Measurements from ENCODE around the gene NCOA6.
"Not testable (repeated sequence)": the region's sequence is repeated elsewhere in the genome, so short reads cannot be mapped to it uniquely, and the experiment has no call there.

Gene NCOA6

DNA sequence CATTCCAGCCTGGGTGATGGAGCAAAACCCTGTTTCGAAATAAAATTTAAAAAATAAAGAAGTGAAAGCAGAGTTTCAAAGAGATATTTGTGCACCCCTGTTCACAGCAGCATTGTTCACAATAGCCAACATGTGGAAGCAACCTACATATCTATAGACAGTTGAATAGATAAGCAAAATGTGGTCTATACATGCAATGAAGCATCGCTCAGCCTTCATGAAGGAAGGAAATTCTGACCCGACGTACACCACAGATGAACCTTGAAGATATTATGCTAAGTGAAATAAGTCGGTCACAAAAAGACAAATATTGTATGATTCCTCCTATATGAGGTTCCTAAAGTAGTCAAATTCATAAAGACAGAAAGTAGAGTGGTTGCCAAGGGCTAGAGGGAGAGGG, 6.5 kb upstream of the NCOA6 start:
- DNase-seq (ENCODE audit: extremely low read depth in 1 of 2, low read depth in 1 of 2), result no peak

GRCh38 chr20:34829191-34829590, 3.7 kb upstream of the NCOA6 start:
- DNase-seq (ENCODE audit: extremely low read depth in 1 of 2, low read depth in 1 of 2), result no peak

DNA sequence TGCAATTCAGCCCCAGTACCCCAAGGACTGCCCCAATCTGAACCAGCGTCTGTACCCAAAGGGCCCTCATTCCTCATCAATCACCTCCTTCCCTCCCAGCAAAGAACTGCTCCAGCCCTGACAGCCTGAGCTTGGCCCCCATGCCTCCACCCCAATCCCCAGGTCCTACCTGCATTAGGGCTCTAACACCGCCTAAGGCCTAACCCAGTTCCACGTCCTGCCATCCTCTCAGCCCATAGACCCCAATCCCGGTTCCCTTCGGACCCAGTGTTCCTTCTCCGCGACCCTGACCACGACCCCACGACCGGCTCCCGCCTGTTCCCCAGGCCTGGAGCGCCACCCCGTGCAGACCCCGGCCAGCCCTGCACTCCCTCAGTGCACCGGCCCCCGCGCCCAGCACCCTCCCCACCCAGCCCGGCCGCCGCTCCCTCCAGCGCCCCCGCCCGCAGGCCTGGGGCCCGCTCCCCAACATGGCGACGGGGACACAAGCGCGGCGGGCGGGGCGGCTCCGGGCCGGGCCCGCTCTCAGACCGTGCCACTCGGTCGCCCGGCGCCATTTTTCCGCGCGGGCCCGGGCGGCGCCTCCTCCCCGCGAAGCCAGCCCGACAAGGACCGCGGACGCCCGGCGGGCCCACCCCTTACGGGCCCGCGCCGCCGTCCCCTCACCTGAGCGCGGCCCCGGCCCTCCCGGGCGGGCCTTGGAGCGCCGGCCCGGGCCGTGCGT, 483 bp downstream of the NCOA6 start:
- peak; percentile 16 to 39 for DNase-seq (ENCODE audit: extremely low read depth in 1 of 2, low read depth in 1 of 2)

- peak; percentile 46 to 76 for DNase-seq (ENCODE audit: extremely low read depth in 1 of 2, low read depth in 1 of 2)
These were observed 1.0 kb downstream of the NCOA6 start for GRCh38 chr20:34824452-34824805.

DNA sequence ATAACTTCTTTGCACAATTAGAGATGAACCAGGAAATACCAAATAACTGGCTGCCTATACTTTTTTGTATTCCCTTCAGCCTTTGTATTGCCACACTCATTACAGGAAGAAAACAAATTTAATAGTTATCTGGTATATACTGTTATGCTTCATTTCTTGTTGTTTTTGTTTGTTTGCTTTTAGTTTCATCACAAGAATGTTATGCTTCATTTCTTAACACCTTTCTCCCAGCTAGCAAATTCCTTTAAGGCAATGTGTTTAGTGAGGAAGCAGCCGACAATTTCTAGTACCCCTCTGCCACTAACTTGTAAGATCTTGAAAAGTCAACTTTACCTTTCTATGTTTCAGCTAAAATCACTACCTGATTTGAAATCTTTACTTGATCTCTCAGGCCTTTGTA, 1.4 kb downstream of the NCOA6 start:
- DNase-seq (ENCODE audit: extremely low read depth in 1 of 2, low read depth in 1 of 2), result no peak

- DNase-seq (ENCODE audit: extremely low read depth in 1 of 2, low read depth in 1 of 2), result no peak
These were observed 4.5 kb downstream of the NCOA6 start for GRCh38 chr20:34820805-34821578.

GRCh38 chr20:34817801-34818200, 7.7 kb downstream of the NCOA6 start:
- DNase-seq (ENCODE audit: extremely low read depth in 1 of 2, low read depth in 1 of 2), result no peak

DNA sequence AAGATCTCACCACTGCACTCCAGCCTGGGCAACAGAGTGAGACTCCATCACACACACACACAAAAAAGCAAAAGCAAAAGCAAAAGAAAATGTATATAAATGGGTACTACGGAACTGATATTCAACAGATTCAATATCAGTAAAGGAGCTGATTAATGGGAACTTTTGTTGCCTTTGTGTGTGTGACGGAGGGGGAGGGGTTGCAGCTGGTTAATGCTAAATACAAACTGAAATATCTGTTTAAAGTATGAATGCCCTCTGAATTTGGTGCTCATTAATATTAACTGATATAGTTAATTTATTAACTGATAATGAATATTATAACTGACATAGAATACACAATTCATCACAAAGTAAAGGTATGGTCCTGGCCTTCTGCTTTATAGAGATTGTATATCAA, 8.4 kb downstream of the NCOA6 start:
- no peak for DNase-seq (ENCODE audit: extremely low read depth in 1 of 2, low read depth in 1 of 2)

DNA sequence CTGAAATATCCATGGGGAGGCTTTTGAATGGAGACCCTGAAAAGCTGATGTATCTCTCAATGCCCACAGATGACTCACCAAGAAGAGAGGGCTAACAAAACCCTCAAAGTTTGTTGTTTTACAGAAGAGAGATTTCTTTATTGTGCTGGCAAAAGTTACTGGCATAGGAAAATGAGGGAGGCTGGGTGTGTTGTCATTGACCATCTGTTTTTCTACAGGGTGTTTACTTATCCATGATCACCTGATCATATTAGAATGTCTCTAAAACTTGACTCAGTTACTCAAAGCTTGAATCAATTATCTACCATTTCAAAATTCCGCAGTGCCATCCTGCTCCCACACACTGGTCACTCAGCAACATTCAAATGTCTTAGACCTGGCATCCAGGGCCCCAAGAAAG, 9.8 kb downstream of the NCOA6 start:
- no peak for DNase-seq (ENCODE audit: extremely low read depth in 1 of 2, low read depth in 1 of 2)

GRCh38 chr20:34808583-34808982, 16.9 kb downstream of the NCOA6 start:
- no peak for DNase-seq (ENCODE audit: extremely low read depth in 1 of 2, low read depth in 1 of 2)

DNA sequence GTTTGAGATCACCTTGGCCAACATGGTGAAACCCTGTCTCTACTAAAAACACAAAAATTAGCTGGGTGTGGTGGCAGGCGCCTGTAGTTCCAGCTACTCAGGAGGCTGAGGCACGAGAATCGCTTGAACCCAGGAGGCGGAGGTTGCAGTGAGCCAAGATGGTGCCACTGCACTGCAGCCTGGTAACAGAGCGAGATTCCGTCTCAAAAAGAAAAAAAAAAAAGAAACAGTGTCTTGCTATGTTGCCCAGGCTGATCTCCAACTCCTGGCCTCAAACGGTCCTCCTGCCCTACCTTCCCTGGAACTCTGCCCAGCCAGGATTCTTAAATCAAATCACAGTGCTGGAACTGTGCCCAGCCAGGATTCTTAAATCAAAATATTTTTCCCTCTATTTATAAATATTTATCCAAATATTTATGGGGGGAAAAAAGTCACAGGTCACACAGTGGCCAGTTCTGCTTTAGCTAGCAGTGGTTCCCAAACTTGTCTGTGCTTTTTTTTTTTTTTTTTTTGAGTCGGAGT, 17.4 kb downstream of the NCOA6 start:
- not testable (repeated sequence) for DNase-seq (ENCODE audit: extremely low read depth in 1 of 2, low read depth in 1 of 2)

GRCh38 chr20:34806255-34806654, 19.2 kb downstream of the NCOA6 start:
- no peak for DNase-seq (ENCODE audit: extremely low read depth in 1 of 2, low read depth in 1 of 2)

GRCh38 chr20:34798871-34799270, 26.6 kb downstream of the NCOA6 start:
- DNase-seq (ENCODE audit: extremely low read depth in 1 of 2, low read depth in 1 of 2), result no peak

DNA sequence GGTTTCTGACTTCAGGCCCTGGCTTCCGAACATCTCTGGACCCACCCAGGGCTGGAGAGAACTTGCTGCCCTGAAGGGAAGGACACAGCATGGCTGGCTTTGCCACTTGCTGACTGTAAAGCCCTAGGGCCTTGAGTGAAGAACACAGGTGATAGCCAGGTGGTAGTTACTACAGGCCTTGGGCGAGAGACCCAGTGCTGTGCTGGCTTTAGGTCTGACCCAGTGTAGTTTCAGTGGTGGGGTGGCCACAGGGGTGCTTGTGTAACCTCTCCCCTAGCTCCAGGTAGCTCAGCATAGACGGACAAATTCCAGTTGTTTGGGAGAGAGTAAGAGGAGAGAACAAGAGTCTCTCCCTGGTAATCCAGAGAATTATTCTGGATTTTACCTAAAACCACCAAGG, 27.1 kb downstream of the NCOA6 start:
- DNase-seq (ENCODE audit: extremely low read depth in 1 of 2, low read depth in 1 of 2), result no peak

- no peak for DNase-seq (ENCODE audit: extremely low read depth in 1 of 2, low read depth in 1 of 2)
These were observed 28.1 kb downstream of the NCOA6 start for GRCh38 chr20:34797012-34797995.

GRCh38 chr20:34794006-34794585, 31.4 kb downstream of the NCOA6 start:
- no peak for DNase-seq (ENCODE audit: extremely low read depth in 1 of 2, low read depth in 1 of 2)

GRCh38 chr20:34792687-34793363, 32.6 kb downstream of the NCOA6 start:
- no peak for DNase-seq (ENCODE audit: extremely low read depth in 1 of 2, low read depth in 1 of 2)

GRCh38 chr20:34791289-34792020, 34.0 kb downstream of the NCOA6 start:
- DNase-seq (ENCODE audit: extremely low read depth in 1 of 2, low read depth in 1 of 2), result no peak

GRCh38 chr20:34781220-34781619, 44.2 kb downstream of the NCOA6 start:
- DNase-seq (ENCODE audit: extremely low read depth in 1 of 2, low read depth in 1 of 2), result no peak
